Calu3 (cell line): ENCODE results near the gene ALKBH5. TPM values are rescaled to one million over a fixed set of nuclear protein-coding genes. Genes with fewer than 3 reads are reported as not detected.

Source experiments
- BruUV-seq: library from RNA; stranded (reverse); fragments of 400-500 nt; replicated peaks from 2 replicates; lab custom pipeline; 2021; lab: Mats Ljungman, UMichigan
- CTCF ChIA-PET: fragments of 300-600 bp; sonication (Branson Sonifier 250); formaldehyde crosslinking; loops from one replicate; lab custom pipeline; 2022; ENCODE audit warnings: antibody characterized with exemption; lab: Charles Lee
- DNase-seq: peaks from one replicate; pipeline ENCODE4 v3.0.0; 2022
- H3K27ac Mint-ChIP-seq: one replicate; pipeline ENCODE4 v1.8.0; 2022; ENCODE audit warnings: mixed read lengths; ENCODE audit not compliant: unreplicated experiment
- H3K27me3 Mint-ChIP-seq: one replicate; pipeline ENCODE4 v1.8.0; 2022; ENCODE audit warnings: mixed read lengths; ENCODE audit not compliant: unreplicated experiment
- H3K36me3 Mint-ChIP-seq: one replicate; pipeline ENCODE4 v1.8.0; 2022; ENCODE audit warnings: mild to moderate bottlenecking, moderate library complexity, mixed read lengths; ENCODE audit not compliant: insufficient read depth, unreplicated experiment
- H3K4me1 Mint-ChIP-seq: one replicate; pipeline ENCODE4 v1.8.0; 2022; ENCODE audit warnings: mild to moderate bottlenecking, low read depth, mixed read lengths; ENCODE audit not compliant: unreplicated experiment
- H3K4me3 Mint-ChIP-seq: one replicate; pipeline ENCODE4 v1.8.0; 2022; ENCODE audit warnings: mild to moderate bottlenecking, low read depth, moderate library complexity, mixed read lengths; ENCODE audit not compliant: unreplicated experiment
- H3K9me3 Mint-ChIP-seq: one replicate; pipeline ENCODE4 v1.8.0; 2022; ENCODE audit warnings: low read depth, mixed read lengths; ENCODE audit not compliant: unreplicated experiment
- CTCF ChIP-seq: fragments of 200-600 bp; IDR thresholded peaks from one replicate; pipeline ENCODE4 v1.8.0; 2022; ENCODE audit warnings: antibody characterized with exemption; ENCODE audit not compliant: unreplicated experiment
- intact Hi-C: fragments of 100-400 bp; cut with micrococcal nuclease; formaldehyde crosslinking; loops from one replicate; pipeline ENCODE4 v1.10.0; 2022; ENCODE audit not compliant: unreplicated experiment
- total RNA-seq: library from RNA; stranded (reverse); gene quantifications from 2 replicates; pipeline ENCODE4 v1.2.3, GENCODE V29; 2022

ALKBH5 gene
- total RNA-seq, 1 experiment from 2014 or later, result 51.7 TPM

GRCh38 chr17:18218756-18219415 is 35.3 kb downstream of the ALKBH5 start:
- no peaks in the 10 kb centered on the region for H3K4me1 Mint-ChIP-seq

DNA sequence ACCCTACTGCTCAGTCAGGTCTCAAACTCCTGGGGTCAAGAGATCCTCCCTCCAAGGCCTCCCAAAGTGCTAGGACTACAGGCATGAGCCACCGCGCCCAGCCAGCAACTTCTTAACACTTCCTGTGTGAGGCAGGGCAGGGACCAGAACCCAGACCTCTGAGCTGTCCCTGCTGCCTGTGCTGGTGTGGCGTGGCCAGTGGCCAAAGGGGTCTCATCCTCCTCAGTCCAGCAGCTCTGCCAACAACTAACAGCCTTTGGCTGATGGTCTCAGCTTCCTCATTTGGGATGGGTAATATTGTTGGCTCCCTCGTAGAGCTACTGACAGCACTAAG is 40.4 kb downstream of the ALKBH5 start:
- Mint-ChIP-seq H3K9me3 (no peaks in the 10 kb centered on the region), H3K27ac (no peak overlapping the region), H3K36me3 (peaks cover 15% of the 10 kb centered on the region), H3K27me3 (no peaks in the 10 kb centered on the region), H3K4me3 (no peak overlapping the region), H3K4me1 (no peaks in the 10 kb centered on the region)
- no peak for TF ChIP-seq CTCF
- intact Hi-C loops, result loop anchor here (10.0 kb wide), 1 partner anchor 79 kb away; no protein-coding TSS in a partner anchor
- no peak for DNase-seq
- no TSS peak for BruUV-seq
- CTCF ChIA-PET, result no interaction called here

More at GRCh38 chr17:18218756-18219415, 35.3 kb downstream of the ALKBH5 start:
- intact Hi-C loops, result no loop called here
- BruUV-seq, result no TSS peak
- Mint-ChIP-seq H3K27me3 (no peaks in the 10 kb centered on the region), H3K4me3 (no peak overlapping the region), H3K36me3 (no peaks in the 10 kb centered on the region), H3K27ac (no peak overlapping the region), H3K9me3 (no peaks in the 10 kb centered on the region)
- TF ChIP-seq CTCF, result no peak
- CTCF ChIA-PET, result no interaction called here
- DNase-seq, result no peak

GRCh38 chr17:18224387-18225120 is 40.9 kb downstream of the ALKBH5 start:
- CTCF ChIA-PET, result no interaction called here
- Mint-ChIP-seq H3K4me3 (peak overlapping the region; percentile 87), H3K4me1 (no peaks in the 10 kb centered on the region), H3K9me3 (no peaks in the 10 kb centered on the region), H3K27ac (no peak overlapping the region), H3K27me3 (no peaks in the 10 kb centered on the region), H3K36me3 (peaks cover 15% of the 10 kb centered on the region)
- intact Hi-C loops, result loop anchor here (10.0 kb wide), 1 partner anchor 80 kb away; no protein-coding TSS in a partner anchor
- TF ChIP-seq CTCF, result no peak
- no TSS peak for BruUV-seq
- DNase-seq, result no peak

DNA sequence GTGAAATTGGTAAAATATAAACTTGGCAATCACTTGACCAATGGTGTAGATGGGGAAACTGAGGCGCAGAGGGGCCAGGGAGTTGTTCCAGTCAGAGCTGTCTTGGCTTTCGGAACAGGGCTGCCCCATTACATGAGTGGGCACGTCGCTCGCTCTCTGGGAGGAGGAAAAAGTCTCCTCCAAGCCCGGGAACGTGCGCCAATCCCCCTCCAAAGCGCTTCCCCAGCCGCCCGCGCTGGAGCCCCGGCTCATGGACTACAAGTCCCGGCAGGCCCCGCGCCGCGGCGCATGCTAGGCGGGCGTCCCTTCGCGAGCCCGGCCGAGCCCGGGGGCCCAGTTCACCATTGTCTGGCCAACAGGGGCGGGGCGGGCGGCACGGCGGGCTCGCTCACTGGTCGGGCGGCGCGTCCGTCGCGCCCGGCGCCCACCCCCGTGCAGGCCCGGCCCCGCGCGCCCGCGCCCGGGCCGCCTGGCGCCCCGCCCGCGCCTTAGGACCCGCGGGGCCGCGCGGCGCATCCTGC is 41.6 kb downstream of the ALKBH5 start, which contains the start of gene LLGL1:
LLGL1 (plus strand) TSS at position 515 of the 521 bp plus-strand sequence. CDS start 48 bp downstream, outside the sequence.
- CTCF ChIA-PET, result no interaction called here
- BruUV-seq, result no TSS peak
- DNase-seq, result peak; percentile 94
- TF ChIP-seq CTCF, result no peak
- intact Hi-C loops, result loop anchor here (10.0 kb wide), 1 partner anchor 80 kb away; no protein-coding TSS in a partner anchor
- no peaks in the 10 kb centered on the region for H3K4me1 Mint-ChIP-seq
- H3K9me3 Mint-ChIP-seq, result no peaks in the 10 kb centered on the region
- H3K27ac Mint-ChIP-seq, result peak within 1 kb of the TSS; percentile 81
- peak within 1 kb of the TSS; percentile 87 for H3K4me3 Mint-ChIP-seq
- H3K36me3 Mint-ChIP-seq, result peaks cover 15% of the 10 kb centered on the region
- no peaks in the 10 kb centered on the region for H3K27me3 Mint-ChIP-seq
